NCI-H2107 treated with DMSO at 0.1 percent for 48 hours (cell line): ENCODE measurements around the gene TLR5.

Experiments used
- DNase-seq: peaks from one replicate; lab custom pipeline; 2025; ENCODE audit not compliant: unreplicated experiment; lab: John Stamatoyannopoulos, UW

Gene TLR5

GRCh38 chr1:223116950-223117349 is 26.1 kb downstream of the TLR5 start:
- DNase-seq, result no peak

DNA sequence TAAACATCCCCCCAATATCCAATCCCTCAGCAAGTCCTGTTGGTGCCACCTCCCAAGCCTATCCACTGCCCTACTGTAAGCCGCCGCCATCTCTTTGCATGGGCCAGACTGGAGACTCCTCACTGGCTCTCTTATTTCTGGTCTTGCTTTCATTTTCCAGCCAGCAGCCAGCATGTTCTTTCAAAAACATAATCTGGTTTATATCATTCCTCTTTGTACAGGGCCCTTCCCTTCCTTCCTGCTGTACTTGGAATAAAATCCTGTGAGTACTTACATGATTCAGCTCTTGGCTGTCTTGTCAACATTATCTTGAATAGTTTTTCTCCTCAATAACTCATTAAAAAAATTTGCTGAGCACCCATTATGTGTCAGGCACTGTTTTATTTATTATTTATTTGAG is 28.2 kb downstream of the TLR5 start:
- no peak for DNase-seq

DNA sequence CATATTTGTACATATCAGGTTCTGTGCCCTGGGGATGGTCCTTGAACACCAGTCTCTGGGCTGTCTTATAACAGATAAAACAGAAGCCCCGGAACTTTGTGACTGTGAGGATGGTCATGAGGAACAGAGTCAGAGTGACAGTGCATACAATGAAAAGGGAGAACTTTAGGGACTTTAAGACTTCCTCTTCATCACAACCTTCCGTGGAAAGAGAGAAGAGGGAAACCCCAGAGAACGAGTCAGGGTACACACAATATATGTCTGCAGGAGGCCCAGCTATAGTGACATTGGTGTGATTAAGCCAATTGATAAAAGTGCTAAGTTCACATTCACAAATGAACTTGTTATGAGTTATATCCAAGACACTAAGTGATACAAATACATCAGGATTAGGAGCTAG is 32.1 kb downstream of the TLR5 start:
- no peak for DNase-seq

- DNase-seq, result no peak
These were observed 33.4 kb downstream of the TLR5 start for GRCh38 chr1:223109581-223110026.

DNA sequence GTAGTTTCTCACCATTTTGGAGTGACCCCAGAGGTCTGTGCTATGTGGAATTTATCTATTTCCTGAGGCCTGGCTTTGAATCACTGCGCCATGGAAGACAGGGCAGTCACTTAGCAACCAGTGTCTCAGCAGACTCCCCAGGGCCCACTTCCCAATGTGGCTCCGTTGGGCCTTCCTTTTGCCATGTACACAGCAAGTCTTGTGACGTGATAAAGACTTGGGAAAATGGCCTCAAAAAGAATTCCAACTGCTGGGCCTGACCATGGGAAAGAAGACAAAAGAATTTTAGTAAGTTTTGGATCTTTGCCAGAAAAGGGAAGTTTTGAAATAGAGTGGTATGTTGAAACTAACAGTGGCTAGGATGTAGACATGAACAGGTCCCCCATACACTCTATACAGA is 36.2 kb downstream of the TLR5 start:
- no peak for DNase-seq

GRCh38 chr1:223105568-223105967 is 37.5 kb downstream of the TLR5 start:
- no peak for DNase-seq

- peak; percentile 43 for DNase-seq
These were observed 40.1 kb downstream of the TLR5 start for GRCh38 chr1:223102797-223103533.

DNA sequence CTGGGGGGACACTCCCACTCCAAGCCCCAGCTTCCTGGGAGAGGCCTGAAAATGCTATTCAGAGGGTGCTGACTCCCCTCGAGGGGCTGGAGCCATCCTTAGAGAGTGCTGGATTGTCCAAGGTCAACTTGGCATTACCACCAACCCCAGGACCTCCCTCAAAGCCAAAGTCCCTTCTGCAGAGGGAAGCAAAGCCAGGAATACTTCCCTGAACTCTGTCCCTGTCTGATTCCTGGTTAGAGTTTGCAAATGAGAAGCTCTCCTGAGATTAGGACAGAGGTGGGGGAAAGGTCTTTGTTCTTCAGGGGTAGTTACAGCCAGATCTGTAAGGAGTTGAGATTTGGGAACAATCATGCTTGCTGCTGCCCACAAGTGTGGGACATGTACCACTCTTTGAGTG is 45.3 kb downstream of the TLR5 start:
- DNase-seq, result no peak

GRCh38 chr1:223095870-223096269 is 47.2 kb downstream of the TLR5 start:
- no peak for DNase-seq

- no peak for DNase-seq
These were observed 51.2 kb downstream of the TLR5 start for GRCh38 chr1:223091896-223092295.

DNA sequence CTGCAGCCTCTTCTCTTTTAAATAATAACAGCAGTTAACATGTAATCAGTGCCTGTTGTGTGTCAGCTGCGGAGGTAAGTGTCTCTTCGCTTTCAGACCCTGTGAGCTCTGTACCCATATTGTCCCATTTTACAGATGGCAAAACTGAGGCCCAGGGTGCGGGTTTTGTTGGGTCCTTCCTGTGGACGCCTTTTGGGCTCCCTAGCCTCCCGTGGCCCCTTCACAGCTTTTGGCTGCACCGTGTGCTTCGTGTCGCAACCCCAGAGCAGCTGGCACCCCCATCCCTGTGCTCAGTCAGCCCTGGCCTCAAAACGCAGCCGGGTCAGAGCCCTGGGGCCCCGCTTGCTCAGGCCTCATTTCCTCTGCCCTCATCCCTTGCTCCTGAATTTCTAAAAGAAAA is 53.8 kb downstream of the TLR5 start:
- DNase-seq, result no peak

GRCh38 chr1:223088713-223089240 is 54.3 kb downstream of the TLR5 start:
- DNase-seq, result no peak

DNA sequence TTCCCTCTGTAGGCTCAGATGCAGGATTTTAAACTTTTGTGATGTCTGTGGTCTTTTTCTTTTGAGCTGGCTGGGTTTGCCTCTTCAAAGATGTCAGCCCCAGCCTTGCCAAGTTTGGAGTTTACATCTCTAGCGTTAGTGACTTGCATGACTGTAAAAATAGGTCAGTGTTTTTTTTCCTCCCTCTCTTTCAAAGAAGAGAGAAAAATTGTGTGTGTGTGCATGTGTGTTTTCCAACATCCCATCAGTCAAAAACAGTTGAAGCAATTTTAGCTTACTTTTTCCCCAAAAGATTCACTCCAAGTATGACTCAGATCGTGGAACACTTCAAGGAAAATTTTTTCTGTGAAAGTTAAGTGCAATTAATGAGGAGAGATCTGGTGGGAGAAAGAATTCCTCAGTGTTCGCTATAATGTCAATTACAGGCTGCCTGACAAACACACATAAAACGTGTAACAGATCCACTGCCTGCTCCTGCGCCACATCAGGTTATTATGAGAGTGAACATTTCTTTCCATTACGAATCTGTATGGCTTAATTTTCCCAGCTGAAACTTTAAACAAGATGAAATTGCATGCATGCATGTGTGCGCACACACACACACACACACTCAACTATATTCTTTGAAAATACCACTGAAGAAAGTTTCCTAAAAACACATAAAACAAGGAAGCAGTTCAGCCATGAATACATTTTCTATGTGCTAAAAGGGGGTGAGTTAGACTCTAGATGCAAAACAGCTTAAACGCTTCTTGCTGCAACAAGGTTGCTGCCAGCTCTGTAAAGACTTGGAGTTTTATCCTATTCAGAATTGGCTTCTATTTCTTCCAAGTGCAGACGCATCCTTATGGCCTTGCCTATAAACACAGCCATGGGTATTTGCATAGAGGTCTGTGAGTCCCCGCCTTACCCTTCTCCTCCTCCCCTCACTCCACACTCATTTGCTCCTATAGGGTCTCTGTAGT is 55.5 kb downstream of the TLR5 start:
- DNase-seq, result no peak

DNA sequence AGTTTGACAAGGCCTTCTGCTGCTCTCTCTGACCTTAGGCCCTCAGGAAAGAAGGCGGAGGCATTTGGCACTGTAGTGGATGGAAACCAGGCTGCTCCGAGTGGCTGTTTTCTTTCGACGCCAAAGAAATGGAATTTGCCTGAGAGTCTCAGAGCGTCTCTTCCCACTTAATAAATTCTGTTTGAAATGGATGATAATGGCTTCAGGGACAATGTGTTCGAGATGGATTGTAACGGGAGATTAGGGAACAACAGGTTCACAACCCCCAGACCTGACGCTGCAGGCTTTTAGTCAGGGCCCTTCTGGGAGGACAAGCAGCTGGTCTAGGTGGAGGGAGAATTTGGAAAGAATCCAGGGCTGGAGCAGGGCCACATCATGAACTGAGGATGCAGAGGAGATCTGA is 58.6 kb downstream of the TLR5 start:
- DNase-seq, result no peak

- no peak for DNase-seq
These were observed 59.2 kb downstream of the TLR5 start for GRCh38 chr1:223083831-223084230.

DNA sequence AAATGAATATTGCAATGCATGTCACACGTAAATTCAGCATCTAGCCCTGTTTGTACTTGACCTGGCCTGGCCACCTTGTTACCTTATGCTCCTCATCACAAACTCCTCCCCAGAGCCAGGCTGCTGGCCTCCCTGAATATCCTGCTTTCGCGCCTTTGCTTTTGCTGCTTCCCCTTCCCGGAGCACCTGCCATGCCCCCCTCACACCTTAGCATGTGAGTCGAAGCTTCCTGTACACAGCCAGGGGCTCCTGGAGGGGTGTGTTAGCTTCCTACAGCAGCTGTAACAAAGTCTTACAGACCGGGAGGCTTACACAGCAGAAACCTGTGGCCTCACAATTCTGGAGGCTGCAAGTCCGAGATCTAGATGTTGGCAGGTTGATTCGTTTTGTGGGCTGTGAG is 60.1 kb downstream of the TLR5 start:
- DNase-seq, result no peak

DNA sequence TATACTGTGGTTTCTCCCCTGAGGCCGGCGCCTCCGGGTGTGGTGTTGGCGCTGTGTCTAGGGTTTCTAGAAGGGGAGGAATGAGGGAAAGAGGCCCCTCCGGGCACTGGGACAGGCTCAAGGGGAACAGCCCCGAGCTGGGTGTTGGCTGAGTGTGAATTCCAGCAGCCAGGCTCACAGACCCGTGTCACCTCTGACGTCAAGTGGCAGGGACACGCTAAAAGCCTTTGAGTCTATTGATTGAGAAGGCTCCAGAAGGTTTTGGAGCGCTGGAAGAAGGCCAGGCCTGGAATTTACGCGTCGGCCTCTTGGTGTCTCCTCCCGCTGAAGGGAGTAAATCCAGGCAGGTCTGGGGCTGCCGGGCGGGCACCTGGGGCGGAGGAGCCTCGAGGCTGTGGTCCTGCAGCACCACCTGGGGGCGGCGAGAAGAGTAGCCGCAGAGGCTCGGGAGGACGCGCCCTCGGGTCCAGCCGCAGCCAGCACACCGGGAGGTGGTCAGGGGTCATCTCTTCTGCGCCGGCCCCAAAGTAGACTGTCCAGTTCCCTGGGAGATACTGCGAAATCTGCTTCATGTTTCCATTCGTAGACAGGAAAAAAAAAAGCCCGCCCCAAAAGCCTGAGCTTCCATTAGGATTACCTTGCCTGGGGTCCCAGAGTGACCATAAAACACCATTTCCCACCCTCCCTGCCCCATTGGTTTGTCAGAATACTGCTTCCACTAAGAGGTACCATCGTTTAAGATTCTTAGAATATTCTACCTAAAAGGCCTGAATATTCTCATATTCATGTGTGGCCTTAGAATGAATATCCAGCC is 61.7 kb downstream of the TLR5 start:
- peak; percentile 87 for DNase-seq

- no peak for DNase-seq
These were observed 63.5 kb downstream of the TLR5 start for GRCh38 chr1:223079498-223079897.

- no peak for DNase-seq
These were observed 65.7 kb downstream of the TLR5 start for GRCh38 chr1:223077247-223077833.

DNA sequence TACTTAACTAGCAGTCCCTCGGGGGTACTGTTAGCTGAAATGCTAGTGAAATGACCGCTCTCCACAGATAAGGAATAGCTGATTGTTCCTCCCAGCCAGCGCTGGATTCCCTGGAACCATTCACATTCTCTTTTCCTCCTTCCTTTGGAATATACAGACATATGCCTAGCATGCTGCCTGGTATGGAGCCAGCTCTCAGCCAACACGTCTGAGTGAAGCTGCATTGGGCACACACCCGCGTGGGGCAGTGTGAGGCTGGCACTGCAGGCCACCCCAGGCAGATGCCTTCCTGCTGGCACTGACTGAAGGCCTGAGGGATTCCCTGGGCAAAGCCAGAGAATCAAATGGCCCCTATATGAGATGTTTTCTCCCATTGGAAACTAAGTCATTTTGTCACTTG is 66.7 kb downstream of the TLR5 start:
- no peak for DNase-seq

DNA sequence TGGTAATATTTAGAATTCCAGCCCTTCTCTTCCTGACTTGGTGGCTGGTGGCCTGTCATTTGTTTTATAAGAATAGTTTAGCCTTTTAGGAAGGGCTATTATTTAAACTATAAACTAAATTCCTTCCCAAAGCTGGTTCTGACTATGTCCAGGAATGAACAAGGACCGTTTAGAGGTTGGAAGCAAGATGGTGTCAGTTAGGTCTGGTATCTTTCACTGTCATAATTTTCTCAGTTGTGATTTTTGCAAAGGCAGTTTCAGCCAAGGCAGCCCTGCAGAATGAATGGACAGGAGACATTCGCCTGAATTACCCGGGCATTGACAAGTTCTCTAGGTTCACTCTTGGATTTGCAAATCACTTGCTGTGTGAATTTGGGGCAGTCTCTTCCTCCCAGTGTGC is 67.2 kb downstream of the TLR5 start:
- DNase-seq, result no peak
